ENCODE measurements around the gene RAB19.
"Not testable (repeated sequence)": the region's sequence is repeated elsewhere in the genome, so short reads cannot be mapped to it uniquely, and the experiment has no call there.

Gene RAB19

DNA sequence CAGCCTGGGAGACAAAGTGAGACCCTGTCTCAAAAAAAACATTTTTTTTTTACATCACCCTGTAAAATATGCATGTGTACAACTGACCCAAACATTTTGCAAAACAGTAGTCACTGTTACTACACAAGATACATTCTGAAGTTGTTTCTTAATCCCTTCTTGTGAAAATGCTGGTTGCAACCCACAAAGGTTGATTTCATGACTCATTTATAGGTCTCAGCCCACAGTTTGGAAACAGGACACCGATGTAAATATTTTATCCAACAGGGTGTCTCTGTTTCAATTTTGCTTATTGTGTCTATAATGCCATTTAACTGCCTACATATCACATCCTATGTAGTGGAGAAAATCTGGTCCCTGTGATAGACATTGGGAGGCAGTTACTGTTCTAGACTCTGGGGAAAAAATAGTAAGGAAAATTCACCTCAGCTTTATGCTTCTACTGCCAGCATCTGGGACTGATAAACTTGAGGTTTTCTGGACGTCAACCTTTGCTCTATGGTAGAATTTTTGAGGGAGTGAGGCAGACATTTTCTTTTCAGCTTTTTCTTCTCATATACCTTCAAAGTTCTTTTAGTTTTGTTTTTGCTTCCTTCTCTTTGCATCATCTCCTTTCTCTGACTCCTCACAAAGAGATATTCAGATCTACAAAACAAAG lies 1.6 kb upstream of the RAB19 start:
- no peak for DNase-seq (ENCODE audit: low read depth in 3 of 3)

DNA sequence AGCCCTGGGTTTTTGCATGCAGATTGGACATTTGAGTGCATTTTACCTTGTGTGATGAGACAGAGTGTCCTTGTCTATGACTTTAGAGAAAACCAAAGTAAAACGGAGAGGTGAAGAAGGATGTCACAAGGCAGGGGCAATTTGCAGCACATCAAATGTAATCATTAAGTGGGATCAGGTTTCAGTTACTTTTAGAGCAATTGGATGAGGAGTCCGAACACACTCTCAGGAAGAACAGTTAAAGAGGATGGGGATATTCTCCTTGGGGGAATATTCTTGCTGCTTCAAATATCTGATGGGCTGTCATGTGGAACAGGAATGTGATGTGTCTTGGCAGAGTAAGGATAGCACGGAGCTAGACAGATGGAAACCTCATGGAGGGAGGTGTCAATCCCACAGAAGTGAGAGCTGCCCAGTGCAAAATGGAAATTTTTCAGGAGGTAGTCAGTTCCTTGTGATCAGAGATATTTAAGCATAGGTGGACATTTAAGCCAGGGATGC lies 757 bp downstream of the RAB19 start:
- DNase-seq (ENCODE audit: low read depth in 3 of 3), result no peak

DNA sequence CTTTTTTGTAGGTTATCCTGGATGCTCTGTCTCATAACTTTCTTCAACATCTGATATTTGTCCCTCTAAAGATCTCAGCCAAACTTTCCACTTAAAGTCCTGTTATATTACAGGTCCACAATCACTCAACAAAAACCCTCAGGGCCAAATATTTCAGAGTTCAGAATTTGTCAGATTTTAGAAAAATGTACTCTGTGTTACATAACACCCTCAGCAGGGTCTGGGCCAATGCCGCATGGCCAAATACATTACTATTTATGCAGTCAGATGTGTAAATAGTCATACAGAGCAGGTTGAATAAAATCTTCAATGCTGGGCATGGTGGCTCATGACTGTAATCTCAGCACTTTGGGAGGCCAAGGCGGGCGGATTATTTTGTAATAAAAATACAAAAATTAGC lies 11.5 kb downstream of the RAB19 start:
- no peak for DNase-seq (ENCODE audit: low read depth in 3 of 3)

DNA sequence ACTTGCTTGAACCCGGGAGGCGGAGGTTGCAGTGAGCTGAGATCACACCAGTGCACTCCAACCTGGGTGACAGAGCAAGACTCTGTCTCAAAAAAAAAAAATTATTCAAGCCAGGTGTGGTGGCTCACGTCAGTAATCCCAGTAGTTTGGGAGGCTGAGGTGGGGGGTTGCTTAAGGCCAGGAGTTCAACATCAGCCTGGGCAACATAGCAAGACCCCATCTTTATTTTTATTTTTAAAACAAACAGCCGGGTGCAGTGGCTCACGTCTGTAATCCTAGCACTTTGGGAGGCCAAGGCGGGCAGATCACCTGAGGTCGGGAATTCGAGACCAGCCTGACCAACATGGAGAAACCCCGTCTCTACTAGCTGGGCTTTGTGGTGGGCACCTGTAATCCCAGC lies 12.0 kb downstream of the RAB19 start:
- not testable (repeated sequence) for DNase-seq (ENCODE audit: low read depth in 3 of 3)

DNA sequence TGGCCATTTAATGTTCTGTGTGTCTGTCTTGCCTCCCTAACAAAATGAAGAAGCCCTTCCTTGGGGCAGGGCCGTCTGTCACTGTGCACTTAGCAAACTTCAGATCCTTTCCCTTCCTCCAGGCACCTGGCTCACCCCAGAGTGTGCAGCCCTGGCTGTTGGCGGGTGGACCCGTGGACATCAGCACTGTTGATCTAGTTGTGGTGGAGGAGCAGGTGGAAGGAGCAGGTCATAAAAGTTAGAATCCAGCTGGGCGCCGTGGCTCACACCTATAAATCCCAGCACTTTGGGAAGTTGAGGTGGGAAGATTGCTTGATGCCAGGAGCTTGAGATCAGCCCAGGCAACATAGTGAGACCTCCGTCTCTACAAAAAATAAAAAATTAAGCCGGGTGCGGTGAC lies 12.7 kb downstream of the RAB19 start:
- no peak for DNase-seq (ENCODE audit: low read depth in 3 of 3)

DNA sequence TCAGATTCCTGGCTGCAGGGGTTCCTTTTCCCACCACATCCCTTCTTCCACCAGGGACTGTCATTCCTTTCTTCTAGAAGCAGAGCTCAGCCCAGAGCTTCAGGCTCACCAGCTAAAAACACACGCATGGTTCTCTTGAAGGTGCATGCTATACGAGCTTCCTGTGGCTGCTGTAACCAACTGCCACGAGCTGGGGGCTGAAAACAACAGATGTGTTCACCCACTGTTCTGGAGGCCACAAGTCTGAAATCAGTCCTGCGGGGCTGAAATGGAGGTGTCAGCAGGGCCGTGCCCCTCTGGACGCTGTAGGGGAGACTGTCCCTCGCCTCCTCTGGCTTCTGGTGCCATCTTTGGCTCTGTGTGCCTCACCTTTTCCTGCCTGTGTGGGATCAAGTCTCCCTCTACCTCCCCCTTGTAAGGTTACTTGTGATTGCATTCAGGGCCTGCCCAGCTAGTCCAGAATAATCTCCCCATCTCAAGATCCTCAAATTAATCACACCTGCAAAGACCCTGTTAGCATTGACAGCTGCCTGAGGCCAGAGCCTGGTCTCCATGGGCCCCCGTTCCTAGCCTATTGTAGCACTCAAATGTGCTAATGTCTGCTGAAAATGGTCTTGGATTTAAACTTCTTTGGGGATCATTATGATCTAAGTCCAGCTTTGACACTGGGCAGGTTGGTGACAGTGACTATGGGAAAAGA lies 13.7 kb downstream of the RAB19 start:
- DNase-seq (ENCODE audit: low read depth in 3 of 3), result no peak

DNA sequence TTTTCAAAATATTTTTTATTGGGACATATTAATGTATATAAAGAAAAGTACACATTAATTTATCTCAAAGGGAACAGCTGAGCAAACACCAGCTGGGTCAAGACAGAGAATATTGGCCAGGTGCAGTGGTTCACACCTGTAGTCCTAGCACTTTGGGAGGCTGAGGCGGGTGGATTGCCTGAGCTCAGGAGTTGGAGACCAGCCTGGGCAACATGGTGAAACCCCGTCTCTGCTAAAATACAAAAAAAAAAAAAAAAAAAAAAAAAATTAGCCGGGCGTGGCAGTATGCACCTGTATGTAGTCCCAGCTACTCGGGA lies 14.3 kb downstream of the RAB19 start:
- not testable (repeated sequence) for DNase-seq (ENCODE audit: low read depth in 3 of 3)

DNA sequence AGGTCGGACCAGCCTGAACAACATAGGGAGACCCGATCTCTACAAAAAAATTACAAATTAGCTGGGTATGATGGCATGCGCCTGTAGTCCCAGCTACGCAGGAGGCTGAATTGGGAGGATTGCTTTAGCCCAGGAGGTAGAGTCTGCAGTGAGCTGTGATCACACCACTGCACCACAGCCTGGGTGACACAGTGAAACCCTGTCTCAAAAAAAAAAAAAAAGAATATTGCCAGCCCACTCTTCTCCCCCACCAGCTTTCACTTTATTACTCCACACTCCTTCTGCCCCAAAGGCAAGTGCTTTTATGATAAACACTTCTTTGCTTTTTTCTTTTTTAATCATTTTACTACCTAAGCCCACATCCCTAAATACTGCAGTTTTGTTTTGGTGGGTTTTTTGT lies 14.8 kb downstream of the RAB19 start:
- DNase-seq (ENCODE audit: low read depth in 3 of 3), result no peak

DNA sequence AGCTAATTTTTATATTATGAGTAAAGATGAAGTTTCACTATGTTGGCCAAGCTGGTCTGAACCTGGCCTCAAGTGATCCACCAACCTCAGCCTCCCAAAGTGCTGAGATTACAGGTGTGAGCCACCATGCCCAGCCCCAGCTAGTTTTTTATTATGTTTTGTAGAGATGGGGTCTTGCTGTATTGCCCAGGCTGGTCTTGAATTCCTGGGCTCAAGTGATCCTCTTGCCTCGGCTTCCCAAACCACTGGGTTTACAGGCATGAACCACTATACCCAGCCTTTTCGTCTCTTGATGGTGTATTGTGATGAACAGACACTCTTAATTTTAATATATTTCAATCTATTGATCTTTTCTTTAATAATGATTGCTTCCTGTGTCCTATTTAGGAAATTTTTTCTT lies 17.7 kb downstream of the RAB19 start:
- no peak for DNase-seq (ENCODE audit: low read depth in 3 of 3)

DNA sequence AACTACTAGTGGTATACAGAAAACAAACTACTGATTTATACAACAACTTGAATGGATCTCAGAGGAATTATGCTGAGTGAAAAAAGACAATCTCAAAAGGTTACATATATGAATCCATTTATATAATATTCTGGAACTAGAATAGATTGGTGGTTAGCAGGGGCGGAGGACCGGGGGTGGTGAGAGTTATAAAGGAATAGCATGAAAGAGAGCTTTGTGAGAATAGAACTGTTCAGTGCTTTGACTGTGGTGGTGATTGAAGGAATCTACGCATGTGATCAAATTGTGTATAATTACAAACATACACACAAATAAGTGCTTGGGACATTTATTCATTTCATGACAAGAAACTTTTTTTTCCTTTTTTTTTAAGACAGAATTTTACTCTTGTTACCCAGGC lies 19.6 kb downstream of the RAB19 start:
- DNase-seq (ENCODE audit: low read depth in 3 of 3), result no peak

DNA sequence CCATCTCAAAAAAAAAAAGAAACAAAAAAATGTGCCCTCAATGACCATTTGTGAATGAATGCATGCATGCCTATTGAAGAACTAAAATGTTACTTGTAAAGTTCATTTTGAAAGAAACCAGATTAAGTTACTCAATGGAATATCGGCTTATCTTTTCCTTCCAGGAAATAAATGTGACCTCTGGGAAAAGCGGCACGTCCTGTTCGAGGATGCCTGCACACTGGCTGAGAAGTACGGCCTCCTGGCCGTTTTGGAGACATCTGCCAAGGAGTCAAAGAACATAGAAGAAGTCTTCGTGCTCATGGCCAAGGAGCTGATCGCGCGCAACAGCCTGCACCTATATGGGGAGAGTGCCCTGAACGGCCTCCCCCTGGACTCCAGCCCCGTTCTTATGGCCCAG lies 21.9 kb downstream of the RAB19 start:
- DNase-seq (ENCODE audit: low read depth in 3 of 3), result no peak

DNA sequence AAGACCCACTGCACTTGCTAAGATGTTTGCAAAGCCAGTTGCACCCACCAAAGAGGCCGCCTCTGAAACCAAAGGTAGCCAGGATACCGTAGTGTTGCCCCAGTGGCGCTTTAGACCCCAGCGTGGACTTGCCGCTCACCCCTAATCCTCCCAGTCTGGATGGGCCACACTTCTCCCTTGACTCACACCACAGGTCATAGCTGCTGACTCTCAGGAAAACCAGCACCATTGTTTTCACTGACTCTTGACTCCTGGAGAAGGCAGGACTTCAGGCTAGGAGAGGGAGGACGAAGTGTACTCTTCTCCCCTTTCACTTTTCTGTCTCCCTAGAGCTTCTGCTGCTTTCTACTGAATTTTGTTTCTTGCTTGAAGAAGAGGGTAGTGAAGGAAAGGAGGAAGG lies 22.3 kb downstream of the RAB19 start:
- DNase-seq (ENCODE audit: low read depth in 3 of 3), result no peak

DNA sequence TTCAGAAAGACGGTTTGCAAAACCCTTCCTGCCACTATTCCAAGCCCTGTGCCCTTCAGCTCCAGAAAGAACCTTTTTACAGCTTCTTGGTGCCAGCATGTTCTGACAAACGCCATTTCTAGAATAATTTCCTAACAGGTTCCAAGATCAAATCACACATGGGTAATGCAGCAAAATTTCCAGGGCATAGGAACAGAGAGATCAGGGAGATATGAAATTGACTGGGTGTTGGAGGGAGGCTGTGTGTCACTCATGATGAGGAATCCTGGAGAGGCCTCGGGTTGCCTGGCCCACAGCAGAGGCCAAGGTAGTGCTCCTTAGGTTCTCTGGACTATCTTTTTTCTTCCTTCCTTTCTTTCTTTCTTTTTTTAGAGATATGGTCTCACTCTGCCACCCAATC lies 29.5 kb downstream of the RAB19 start:
- DNase-seq (ENCODE audit: low read depth in 3 of 3), result no peak

DNA sequence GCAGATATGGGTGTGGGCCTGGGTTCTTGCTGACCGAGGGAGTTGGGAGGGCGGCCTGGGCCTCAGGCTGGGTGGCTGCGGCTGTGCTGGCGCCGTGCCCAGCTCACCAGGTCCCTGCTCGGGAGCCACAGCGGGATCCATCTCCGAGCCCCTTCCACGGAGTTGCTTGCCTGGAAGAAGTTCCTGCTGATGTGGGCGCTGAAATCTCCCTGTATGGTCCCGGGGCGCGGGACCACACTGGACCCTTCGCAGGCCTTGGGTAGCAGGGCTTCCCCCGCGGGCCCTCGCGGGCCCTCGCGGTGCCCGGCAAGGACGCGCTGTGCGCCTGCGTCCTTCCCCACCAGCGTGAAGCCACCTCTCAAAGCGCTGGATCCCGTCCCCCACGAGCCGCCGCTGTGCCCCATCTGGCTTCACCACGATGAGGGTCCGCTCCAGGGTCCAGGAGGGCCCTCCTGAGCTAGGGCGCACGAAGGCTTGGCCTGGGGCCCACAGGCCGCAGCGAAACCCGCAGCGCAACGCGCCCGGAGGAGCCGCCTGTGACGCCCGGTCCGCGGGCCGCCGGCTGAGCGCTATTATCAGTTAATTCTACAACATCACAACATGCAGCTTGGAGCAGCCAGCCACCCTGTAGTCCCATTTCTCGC lies 31.5 kb downstream of the RAB19 start:
- no peak for DNase-seq (ENCODE audit: low read depth in 3 of 3)

DNA sequence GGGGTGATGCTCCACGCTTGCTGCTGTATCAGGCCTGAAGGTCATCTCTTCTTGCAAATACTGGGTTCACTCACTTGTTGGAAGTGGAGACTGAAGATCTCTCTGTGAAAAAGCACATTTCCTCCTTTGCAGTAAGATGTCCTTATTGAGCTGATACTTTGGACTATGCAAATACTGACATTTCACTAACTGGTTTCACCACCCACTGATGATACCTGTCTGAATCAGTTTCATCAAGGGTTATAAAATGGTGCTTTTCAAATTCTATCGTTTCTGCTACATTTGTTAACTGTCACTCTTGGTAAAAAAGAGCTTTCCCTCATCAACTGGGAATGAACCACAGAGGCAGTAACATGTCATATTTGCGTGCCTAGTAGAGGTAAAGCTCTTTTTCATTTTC lies 35.5 kb downstream of the RAB19 start:
- no peak for DNase-seq (ENCODE audit: low read depth in 3 of 3)

DNA sequence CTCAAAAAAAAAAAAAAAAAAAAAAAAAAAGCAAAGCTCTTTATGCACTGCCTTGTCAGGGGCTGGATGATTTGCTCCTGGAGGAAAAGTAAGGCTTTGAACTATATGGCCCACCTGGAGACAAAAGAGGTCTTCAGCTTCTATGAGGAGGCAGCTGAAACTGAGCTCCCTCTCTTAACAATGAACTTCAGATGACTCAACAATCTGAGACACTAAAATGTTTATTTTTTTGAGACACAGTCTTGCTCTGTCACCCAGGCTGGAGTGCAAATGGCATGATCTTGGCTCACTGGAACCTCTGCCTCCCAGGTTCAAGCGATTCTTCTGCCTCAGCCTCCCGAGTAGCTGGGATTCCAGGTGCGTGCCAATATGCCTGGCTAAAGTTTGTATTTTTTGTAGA lies 36.7 kb downstream of the RAB19 start:
- no peak for DNase-seq (ENCODE audit: low read depth in 3 of 3)

DNA sequence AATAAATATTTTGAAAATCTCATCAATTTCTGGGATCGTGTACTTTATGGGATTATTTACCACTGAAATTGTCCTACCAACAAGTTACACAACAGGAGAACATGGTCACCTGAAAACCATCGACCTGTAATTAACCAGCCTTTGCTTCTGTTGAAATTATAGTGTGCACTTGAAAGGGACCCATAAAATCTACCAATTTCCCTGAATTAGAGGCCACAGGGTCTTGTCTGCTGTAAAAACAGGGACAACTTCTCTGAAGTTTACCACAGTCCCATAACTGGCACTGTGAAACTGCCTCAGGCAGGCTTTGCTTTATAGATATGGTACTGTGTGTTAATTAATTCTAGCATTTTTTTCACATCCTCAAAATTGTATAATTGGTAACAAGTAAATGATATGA lies 37.7 kb downstream of the RAB19 start:
- DNase-seq (ENCODE audit: low read depth in 3 of 3), result no peak

DNA sequence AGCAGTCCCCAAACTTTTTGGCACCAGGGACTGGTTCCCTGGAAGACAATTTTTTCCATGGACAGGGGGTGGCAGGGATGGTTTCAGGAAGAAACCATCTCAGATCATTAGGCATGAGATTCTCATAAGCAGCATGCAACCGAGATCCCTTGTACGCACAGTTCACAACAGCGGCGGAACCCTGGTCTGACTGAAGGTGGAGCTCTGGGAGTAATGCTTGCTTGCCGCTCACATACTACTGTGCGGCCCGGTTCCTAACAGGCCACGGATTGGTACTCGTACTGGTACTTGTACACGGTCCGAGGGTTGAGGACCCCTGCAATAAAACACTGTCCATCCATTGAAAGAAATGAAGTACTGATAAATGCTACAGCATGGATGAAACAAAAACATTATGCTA lies 42.6 kb downstream of the RAB19 start:
- DNase-seq (ENCODE audit: low read depth in 3 of 3), result no peak

DNA sequence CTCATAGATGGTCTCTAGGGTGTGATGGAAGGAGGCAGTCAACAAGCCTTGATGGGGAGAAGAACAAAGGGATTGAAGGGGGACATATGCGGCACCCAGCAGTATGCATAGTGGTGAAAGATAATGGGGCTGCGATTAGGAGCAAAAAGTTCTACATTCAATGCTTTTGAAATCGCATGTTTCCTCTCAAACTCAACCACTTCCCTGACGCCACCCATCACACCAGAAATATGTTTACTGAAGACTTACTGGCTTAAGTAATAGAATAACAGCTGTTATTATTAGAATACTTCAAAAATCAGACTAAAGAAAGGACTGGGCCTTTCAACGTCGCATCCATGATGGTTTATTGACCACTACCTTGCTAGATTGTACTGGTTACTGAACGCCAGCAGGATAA lies 44.0 kb downstream of the RAB19 start:
- DNase-seq (ENCODE audit: low read depth in 3 of 3), result no peak

DNA sequence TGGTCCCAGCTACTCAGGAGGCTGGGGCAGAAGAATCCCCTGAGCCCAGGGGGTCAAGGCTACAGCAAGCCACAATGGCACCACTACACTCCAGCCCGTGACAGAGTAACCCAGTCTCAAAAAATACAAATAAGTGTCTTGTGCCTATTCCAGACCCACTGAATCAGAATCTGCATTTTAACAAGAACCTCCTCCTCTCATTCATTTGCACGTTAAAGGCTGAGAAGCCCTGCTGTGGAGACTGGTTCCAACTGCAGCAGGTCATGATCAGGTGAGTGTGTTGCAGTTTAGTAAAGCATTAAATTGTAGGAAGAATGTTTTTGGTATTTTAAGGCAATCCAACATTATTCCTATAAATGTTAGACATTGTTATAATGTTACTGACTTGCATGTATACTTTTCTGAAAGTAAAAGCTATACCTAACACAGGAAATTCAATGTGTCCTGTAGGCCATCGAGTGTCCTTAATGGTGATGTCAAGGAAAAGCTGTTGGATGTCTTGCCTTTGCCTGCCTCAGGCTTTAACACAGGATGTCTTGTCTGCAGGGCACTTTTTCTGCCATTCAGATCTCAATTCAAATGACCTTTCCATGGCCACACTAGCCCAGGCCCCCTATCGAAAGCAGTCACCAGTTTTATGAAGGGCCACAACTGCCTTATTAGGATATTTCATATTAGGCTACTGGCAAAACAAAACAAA lies 45.1 kb downstream of the RAB19 start:
- no peak for DNase-seq (ENCODE audit: low read depth in 3 of 3)

DNA sequence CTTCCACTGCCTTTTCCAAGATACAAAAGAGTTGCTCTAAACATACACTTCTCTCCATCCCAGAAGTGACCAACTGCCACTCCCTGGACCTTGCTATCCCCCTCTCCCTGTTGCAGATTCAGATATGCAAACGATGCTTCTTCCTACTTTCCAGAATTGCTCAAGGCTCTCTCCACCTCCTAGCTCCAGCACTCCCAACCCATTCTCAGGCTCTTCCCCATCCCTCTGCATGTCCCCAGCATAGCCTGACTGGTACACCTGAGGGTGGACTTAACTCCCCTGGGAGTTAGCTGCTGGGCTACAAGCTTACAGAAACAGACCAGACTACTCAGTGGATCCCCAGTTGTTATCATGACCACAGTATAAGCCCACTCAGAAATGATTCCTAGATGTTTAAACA lies 47.9 kb downstream of the RAB19 start:
- DNase-seq (ENCODE audit: low read depth in 3 of 3), result no peak

DNA sequence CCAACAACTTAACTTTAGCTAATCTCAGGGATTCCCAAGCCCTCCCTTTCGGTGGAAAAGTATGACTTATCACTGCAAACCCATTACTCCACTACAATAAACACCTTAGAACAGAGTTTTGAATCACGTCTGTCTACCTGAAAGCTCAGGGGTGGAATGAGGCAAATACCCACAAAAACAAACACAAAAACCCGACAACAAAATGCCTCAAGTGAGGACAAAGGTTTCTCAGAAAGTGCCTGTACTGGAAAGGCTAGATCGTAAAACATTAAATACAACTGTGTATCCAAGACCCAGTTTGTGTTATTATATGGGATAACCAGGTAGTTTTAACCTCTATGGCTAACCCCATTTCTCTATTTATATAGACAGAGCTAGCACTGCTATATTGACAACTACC lies 49.4 kb downstream of the RAB19 start:
- no peak for DNase-seq (ENCODE audit: low read depth in 3 of 3)

Measured in stimulated activated CD4-positive, alpha-beta T cell treated with anti-CD3 and anti-CD28 coated beads, TNF-alpha, amount 100 ng/mL, for 4 hours (primary cell).